SK-N-SH (cell line): ENCODE data around the gene FGGY. TPM values are rescaled to one million over a fixed set of nuclear protein-coding genes. Genes with fewer than 3 reads are reported as not detected.

Experiments used
- CTCF ChIA-PET: fragments of 300-600, 350-600 bp; formaldehyde crosslinking; extraction: SDS; loops from one replicate; lab custom pipeline; 2021; lab: Yijun Ruan, JAX
- POLR2A ChIA-PET: fragments of 350-600 bp; sonication (Branson Sonifier 250); formaldehyde crosslinking; extraction: SDS; loops from one replicate; lab custom pipeline; 2020; ENCODE audit warnings: antibody characterized with exemption, inconsistent platforms; lab: Yijun Ruan, JAX
- DNase-seq: peaks from one replicate; pipeline ENCODE4 v3.0.0; 2012
- H2AFZ ChIP-seq: fragments of 200-600 bp; sonication (generic); 2 replicates; pipeline ENCODE4 v1.8.1; 2016; ENCODE audit warnings: antibody characterized with exemption, mild to moderate bottlenecking, low read depth
- H3F3A ChIP-seq: fragments of 200-600 bp; sonication (generic); replicated peaks from 2 replicates; pipeline ENCODE3; 2016; ENCODE audit warnings: antibody characterized with exemption, mild to moderate bottlenecking; ENCODE audit not compliant: insufficient read depth
- H3K27ac ChIP-seq, 2 experiments: fragments of 200-500 bp in 1 of 2; fragments of 200-600 bp in 1 of 2; sonication (Bioruptor generic) in 1 of 2; sonication (generic), shearing (Covaris generic) in 1 of 2; 2 replicates each; pipeline versions ENCODE4 v1.5.1 to v1.6.1; 2014 to 2016; ENCODE audit warnings: low read depth in 2 of 2, inconsistent platforms in 1 of 2, low read length in 1 of 2, mild to moderate bottlenecking in 1 of 2, mixed read lengths in 1 of 2
- H3K27me3 ChIP-seq: fragments of 200-600 bp; sonication (generic), shearing (Covaris generic); 2 replicates; pipeline ENCODE4 v1.6.1; 2016; ENCODE audit warnings: mixed run types; ENCODE audit not compliant: insufficient read depth
- H3K36me3 ChIP-seq, 2 experiments: fragments of 200-500 bp in 1 of 2; fragments of 200-600 bp in 1 of 2; sonication (Bioruptor generic) in 1 of 2; sonication (generic) in 1 of 2; replicated peaks in 1 of 2; 2 replicates each; pipeline versions ENCODE3 to v1.5.1; 2014 to 2016; ENCODE audit warnings: low read length in 1 of 2, mild to moderate bottlenecking in 1 of 2; ENCODE audit not compliant: insufficient read depth in 2 of 2, control insufficient read depth in 1 of 2
- H3K4me1 ChIP-seq, 2 experiments: fragments of 200-500 bp in 1 of 2; fragments of 200-600 bp in 1 of 2; sonication (Bioruptor generic) in 1 of 2; sonication (generic), shearing (Covaris generic) in 1 of 2; 2 replicates each; pipeline versions ENCODE4 v1.5.1 to v1.6.1; 2014 to 2016; ENCODE audit warnings: low read depth in 1 of 2, low read length in 1 of 2, mixed run types in 1 of 2; ENCODE audit not compliant: insufficient read depth in 2 of 2, control insufficient read depth in 1 of 2
- H3K4me2 ChIP-seq: fragments of 200-600 bp; sonication (generic), shearing (Covaris generic); 2 replicates; pipeline ENCODE4 v1.6.1; 2017; ENCODE audit warnings: mixed run types
- H3K4me3 ChIP-seq, 2 experiments: fragments of 200-500 bp in 1 of 2; fragments of 200-600 bp in 1 of 2; sonication (Bioruptor generic) in 1 of 2; sonication (generic), shearing (Covaris generic) in 1 of 2; 2 replicates each; pipeline versions ENCODE4 v1.5.1 to v1.8.1; 2014 to 2016; ENCODE audit warnings: low read depth in 2 of 2, inconsistent platforms in 1 of 2, low read length in 1 of 2, mild to moderate bottlenecking in 1 of 2, mixed read lengths in 1 of 2, moderate library complexity in 1 of 2
- H3K79me2 ChIP-seq: fragments of 200-600 bp; sonication (generic); 2 replicates; pipeline ENCODE4 v1.8.1; 2017; ENCODE audit warnings: mild to moderate bottlenecking; ENCODE audit not compliant: insufficient read depth
- H3K9ac ChIP-seq: fragments of 200-600 bp; sonication (generic); 2 replicates; pipeline ENCODE4 v1.6.1; 2017; ENCODE audit warnings: mixed run types
- H3K9me2 ChIP-seq: fragments of 200-600 bp; sonication (generic); 2 replicates; pipeline ENCODE4 v1.6.1; 2017; ENCODE audit warnings: mixed run types
- H3K9me3 ChIP-seq: fragments of 200-600 bp; sonication (generic); 2 replicates; pipeline ENCODE4 v1.6.1; 2017; ENCODE audit warnings: mixed run types, mild to moderate bottlenecking, moderate library complexity
- H4K20me1 ChIP-seq: fragments of 200-600 bp; sonication (generic); 2 replicates; pipeline ENCODE4 v1.6.1; 2017; ENCODE audit warnings: mild to moderate bottlenecking, mixed run types; ENCODE audit not compliant: insufficient read depth
- CHD2 ChIP-seq: fragments of 150-350 bp; IDR thresholded peaks from 2 replicates; pipeline ENCODE4 v1.6.1; 2018; ENCODE audit warnings: low read length; ENCODE audit not compliant: partially characterized antibody
- ELF1 ChIP-seq: IDR thresholded peaks from 2 replicates; pipeline ENCODE4 v1.4.0; 2012
- EP300 ChIP-seq, 2 experiments: IDR thresholded peaks; 2 replicates each; pipeline versions ENCODE4 v1.4.0 to v1.6.1; 2012; ENCODE audit warnings: borderline replicate concordance in 1 of 2, low read depth in 1 of 2, low read length in 1 of 2
- FOSL2 ChIP-seq: IDR thresholded peaks from 2 replicates; pipeline ENCODE4 v1.4.0; 2012; ENCODE audit warnings: low read depth, mild to moderate bottlenecking, moderate library complexity, borderline replicate concordance
- FOXM1 ChIP-seq: IDR thresholded peaks from 2 replicates; pipeline ENCODE4 v1.4.0; 2012; ENCODE audit warnings: low read depth, mild to moderate bottlenecking
- JUND ChIP-seq: IDR thresholded peaks from 2 replicates; pipeline ENCODE4 v1.4.0; 2012
- MXI1 ChIP-seq: IDR thresholded peaks from 2 replicates; pipeline ENCODE4 v1.6.1; 2012; ENCODE audit warnings: mild to moderate bottlenecking, low read depth, low read length, improper control_type of control experiment
- NFIC ChIP-seq: IDR thresholded peaks from 2 replicates; pipeline ENCODE4 v1.4.0; 2012; ENCODE audit warnings: borderline replicate concordance
- RFX5 ChIP-seq: IDR thresholded peaks from 2 replicates; pipeline ENCODE4 v1.6.1; 2012; ENCODE audit warnings: mild to moderate bottlenecking, improper control_type of control experiment, low read length
- SIN3A ChIP-seq: IDR thresholded peaks from 2 replicates; pipeline ENCODE4 v1.6.1; 2012; ENCODE audit warnings: low read depth, mild to moderate bottlenecking, low read length, moderate library complexity, borderline replicate concordance
- SMC3 ChIP-seq: IDR thresholded peaks from 2 replicates; pipeline ENCODE4 v1.6.1; 2012; ENCODE audit warnings: low read depth, low read length, improper control_type of control experiment
- TAF1 ChIP-seq: IDR thresholded peaks from 2 replicates; pipeline ENCODE4 v1.6.1; 2012; ENCODE audit warnings: low read depth, mild to moderate bottlenecking, low read length, moderate library complexity, borderline replicate concordance
- YY1 ChIP-seq: IDR thresholded peaks from 2 replicates; pipeline ENCODE4 v1.4.0; 2012; ENCODE audit warnings: low read depth, mild to moderate bottlenecking
- WGBS: methylation state at CpG from one replicate; pipeline ENCODE4 v1.1.6; 2017; ENCODE audit warnings: low lambda C conversion rate; 5-methylcytosine and 5-hydroxymethylcytosine counted together
- polyA plus RNA-seq, 3 experiments: library from polyadenylated mRNA; depleted of rRNA; stranded (reverse); fragments of >200 nt; gene quantifications; 2 replicates each; pipeline ENCODE4 v1.2.3, GENCODE V29; 2012
- TF ChIP-seq, protein P1 (sequence below): fragments of 200-600 bp; sonication (generic); IDR thresholded peaks from 2 replicates; pipeline ENCODE4 v1.6.1; 2017; ENCODE audit warnings: antibody characterized with exemption, mild to moderate bottlenecking, moderate library complexity
- TF ChIP-seq, protein P2 (sequence below): IDR thresholded peaks from 2 replicates; pipeline ENCODE4 v1.6.1; 2012; ENCODE audit warnings: mild to moderate bottlenecking, low read depth, low read length, moderate library complexity
- TF ChIP-seq, protein P3 (sequence below): IDR thresholded peaks from 2 replicates; pipeline ENCODE4; 2012
- TF ChIP-seq, protein P4 (sequence below): IDR thresholded peaks from 2 replicates; pipeline ENCODE4 v1.4.0; 2012; ENCODE audit warnings: low read depth

Gene FGGY
- polyA plus RNA-seq, 1 of the 3 experiments (the other 2 are of a cell fraction) = 10.3 TPM

DNA sequence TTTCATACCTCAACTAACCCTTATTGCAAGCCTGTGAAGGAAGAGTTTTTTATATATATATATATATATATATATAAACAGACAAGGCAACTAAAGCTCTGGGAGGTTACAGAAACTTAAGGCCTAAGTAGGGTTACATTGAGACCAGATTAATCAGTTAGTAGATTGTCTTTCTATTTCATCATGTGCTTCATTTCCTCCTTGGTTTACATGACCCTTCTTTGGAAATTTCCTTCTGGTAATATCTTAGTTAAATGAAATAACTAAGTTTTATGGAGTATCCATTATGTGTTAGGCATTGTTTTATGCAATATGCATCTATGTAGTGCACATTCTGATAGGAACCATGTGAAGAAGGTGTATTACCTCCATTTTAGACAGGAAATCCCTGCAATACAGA, 112.7 kb downstream of the FGGY start:
- H2AFZ ChIP-seq = no peak overlapping the region
- CTCF ChIA-PET = no interaction called here
- no peaks in the 10 kb centered on the region for H3K9me2 ChIP-seq
- H3K4me1 ChIP-seq = peaks cover 0 to 1% of the 10 kb centered on the region in 2 experiments; a peak in 1 of 4 replicates
- H3K4me3 ChIP-seq = no peak overlapping the region
- POLR2A ChIA-PET = no interaction called here
- H3K79me2 ChIP-seq = no peaks in the 10 kb centered on the region
- H3K9ac ChIP-seq = no peak overlapping the region
- H3K36me3 ChIP-seq = no peaks in the 10 kb centered on the region
- H4K20me1 ChIP-seq = no peaks in the 10 kb centered on the region
- no peak overlapping the region for H3K27ac ChIP-seq
- DNase-seq = no peak
- no peaks in the 10 kb centered on the region for H3K9me3 ChIP-seq
- H3K27me3 ChIP-seq = no peaks in the 10 kb centered on the region
- no peak overlapping the region for H3K4me2 ChIP-seq
- TF ChIP-seq, protein P1, sequence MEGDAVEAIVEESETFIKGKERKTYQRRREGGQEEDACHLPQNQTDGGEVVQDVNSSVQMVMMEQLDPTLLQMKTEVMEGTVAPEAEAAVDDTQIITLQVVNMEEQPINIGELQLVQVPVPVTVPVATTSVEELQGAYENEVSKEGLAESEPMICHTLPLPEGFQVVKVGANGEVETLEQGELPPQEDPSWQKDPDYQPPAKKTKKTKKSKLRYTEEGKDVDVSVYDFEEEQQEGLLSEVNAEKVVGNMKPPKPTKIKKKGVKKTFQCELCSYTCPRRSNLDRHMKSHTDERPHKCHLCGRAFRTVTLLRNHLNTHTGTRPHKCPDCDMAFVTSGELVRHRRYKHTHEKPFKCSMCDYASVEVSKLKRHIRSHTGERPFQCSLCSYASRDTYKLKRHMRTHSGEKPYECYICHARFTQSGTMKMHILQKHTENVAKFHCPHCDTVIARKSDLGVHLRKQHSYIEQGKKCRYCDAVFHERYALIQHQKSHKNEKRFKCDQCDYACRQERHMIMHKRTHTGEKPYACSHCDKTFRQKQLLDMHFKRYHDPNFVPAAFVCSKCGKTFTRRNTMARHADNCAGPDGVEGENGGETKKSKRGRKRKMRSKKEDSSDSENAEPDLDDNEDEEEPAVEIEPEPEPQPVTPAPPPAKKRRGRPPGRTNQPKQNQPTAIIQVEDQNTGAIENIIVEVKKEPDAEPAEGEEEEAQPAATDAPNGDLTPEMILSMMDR = no peak
- TF ChIP-seq MXI1 (no peak), FOSL2 (no peak), FOXM1 (no peak), EP300 (IDR thresholded peaks at IDR 0.05; ENCODE audit: borderline replicate concordance in 1 of 2, low read depth in 1 of 2, low read length in 1 of 2) (no peak), SMC3 (no peak), NFIC (no peak), JUND (no peak), TAF1 (no peak), YY1 (no peak), ELF1 (no peak)
- TF ChIP-seq, protein P2, sequence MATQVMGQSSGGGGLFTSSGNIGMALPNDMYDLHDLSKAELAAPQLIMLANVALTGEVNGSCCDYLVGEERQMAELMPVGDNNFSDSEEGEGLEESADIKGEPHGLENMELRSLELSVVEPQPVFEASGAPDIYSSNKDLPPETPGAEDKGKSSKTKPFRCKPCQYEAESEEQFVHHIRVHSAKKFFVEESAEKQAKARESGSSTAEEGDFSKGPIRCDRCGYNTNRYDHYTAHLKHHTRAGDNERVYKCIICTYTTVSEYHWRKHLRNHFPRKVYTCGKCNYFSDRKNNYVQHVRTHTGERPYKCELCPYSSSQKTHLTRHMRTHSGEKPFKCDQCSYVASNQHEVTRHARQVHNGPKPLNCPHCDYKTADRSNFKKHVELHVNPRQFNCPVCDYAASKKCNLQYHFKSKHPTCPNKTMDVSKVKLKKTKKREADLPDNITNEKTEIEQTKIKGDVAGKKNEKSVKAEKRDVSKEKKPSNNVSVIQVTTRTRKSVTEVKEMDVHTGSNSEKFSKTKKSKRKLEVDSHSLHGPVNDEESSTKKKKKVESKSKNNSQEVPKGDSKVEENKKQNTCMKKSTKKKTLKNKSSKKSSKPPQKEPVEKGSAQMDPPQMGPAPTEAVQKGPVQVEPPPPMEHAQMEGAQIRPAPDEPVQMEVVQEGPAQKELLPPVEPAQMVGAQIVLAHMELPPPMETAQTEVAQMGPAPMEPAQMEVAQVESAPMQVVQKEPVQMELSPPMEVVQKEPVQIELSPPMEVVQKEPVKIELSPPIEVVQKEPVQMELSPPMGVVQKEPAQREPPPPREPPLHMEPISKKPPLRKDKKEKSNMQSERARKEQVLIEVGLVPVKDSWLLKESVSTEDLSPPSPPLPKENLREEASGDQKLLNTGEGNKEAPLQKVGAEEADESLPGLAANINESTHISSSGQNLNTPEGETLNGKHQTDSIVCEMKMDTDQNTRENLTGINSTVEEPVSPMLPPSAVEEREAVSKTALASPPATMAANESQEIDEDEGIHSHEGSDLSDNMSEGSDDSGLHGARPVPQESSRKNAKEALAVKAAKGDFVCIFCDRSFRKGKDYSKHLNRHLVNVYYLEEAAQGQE = no peak
- no peaks in the 10 kb centered on the region for H3F3A ChIP-seq

DNA sequence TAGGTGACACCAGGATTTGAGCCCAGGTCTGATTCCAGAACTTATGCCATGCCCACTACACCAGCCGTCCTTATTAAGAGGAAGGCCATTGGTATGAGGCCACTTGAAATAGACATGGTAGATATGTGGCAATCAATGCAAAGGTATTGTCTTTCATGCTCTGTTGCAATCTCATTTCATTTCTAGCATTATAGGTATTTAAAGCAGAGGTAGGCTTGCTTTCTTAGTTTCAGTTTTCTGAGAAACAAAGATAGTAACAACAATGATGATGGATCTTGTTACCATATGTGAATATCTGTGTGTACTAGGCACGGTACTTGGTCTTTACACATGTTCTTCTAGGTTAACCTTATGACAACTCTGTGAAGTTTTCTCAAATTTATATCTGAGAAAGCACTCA, 113.1 kb downstream of the FGGY start:
- no peaks in the 10 kb centered on the region for H3K79me2 ChIP-seq
- no peak for DNase-seq
- H3K4me3 ChIP-seq = no peak overlapping the region
- no peak overlapping the region for H3K27ac ChIP-seq
- no peaks in the 10 kb centered on the region for H3K36me3 ChIP-seq
- ChIA-PET CTCF (no interaction called here), POLR2A (no interaction called here)
- H3K9me3 ChIP-seq = no peaks in the 10 kb centered on the region
- no peak overlapping the region for H2AFZ ChIP-seq
- no peak overlapping the region for H3K9ac ChIP-seq
- 92% methylated on average over 2 of the region's 2 CpGs for WGBS
- H3K27me3 ChIP-seq = no peaks in the 10 kb centered on the region
- TF ChIP-seq SMC3 (no peak), CHD2 (no peak), RFX5 (no peak), SIN3A (no peak)
- TF ChIP-seq, protein P3, sequence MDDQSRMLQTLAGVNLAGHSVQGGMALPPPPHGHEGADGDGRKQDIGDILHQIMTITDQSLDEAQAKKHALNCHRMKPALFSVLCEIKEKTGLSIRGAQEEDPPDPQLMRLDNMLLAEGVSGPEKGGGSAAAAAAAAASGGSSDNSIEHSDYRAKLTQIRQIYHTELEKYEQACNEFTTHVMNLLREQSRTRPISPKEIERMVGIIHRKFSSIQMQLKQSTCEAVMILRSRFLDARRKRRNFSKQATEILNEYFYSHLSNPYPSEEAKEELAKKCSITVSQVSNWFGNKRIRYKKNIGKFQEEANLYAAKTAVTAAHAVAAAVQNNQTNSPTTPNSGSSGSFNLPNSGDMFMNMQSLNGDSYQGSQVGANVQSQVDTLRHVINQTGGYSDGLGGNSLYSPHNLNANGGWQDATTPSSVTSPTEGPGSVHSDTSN = no peak
- TF ChIP-seq, protein P4, sequence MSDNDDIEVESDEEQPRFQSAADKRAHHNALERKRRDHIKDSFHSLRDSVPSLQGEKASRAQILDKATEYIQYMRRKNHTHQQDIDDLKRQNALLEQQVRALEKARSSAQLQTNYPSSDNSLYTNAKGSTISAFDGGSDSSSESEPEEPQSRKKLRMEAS = no peak
- no peak overlapping the region for H3K4me2 ChIP-seq
- no peaks in the 10 kb centered on the region for H3K9me2 ChIP-seq
- H3F3A ChIP-seq = no peaks in the 10 kb centered on the region
- H4K20me1 ChIP-seq = no peaks in the 10 kb centered on the region
- H3K4me1 ChIP-seq = peaks cover 0 to 4% of the 10 kb centered on the region in 2 experiments; a peak in 1 of 4 replicates
